ENCODE measurements around the gene SNRPF.
"Not testable (repeated sequence)": the region's sequence is repeated elsewhere in the genome, so short reads cannot be mapped to it uniquely, and the experiment has no call there.

The SNRPF gene

DNA sequence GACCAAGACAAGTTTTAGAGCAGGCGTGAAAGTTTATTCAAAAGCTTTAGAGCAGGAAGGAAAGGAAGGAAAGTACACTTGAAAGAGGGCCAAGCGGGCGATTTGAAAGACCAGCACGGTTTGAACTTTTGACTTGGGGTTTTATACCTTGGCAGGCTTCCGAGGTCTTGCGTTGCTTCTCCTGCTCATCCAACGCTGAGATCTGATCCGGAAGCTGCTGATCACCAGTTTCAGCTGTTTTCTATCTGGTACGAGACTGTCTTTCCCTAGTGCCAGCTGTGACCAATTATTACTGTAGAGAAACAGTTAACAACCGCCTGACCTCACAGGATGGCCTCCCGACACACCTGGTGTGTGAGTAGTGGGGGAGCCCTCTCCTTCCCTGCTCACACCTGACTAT is 20.6 kb upstream of the SNRPF start:
- Mint-ChIP-seq H3K4me3 (no peak overlapping the region), H3K27me3 (ENCODE audit: low read depth) (peaks cover 30% of the 10 kb centered on the region), H3K4me1 (ENCODE audit: low read depth) (no peaks in the 10 kb centered on the region), H3K9me3 (no peaks in the 10 kb centered on the region), H3K27ac (no peak overlapping the region), H3K36me3 (ENCODE audit: low read depth) (no peaks in the 10 kb centered on the region)
- no peak for DNase-seq (ENCODE audit: low spot score)

DNA sequence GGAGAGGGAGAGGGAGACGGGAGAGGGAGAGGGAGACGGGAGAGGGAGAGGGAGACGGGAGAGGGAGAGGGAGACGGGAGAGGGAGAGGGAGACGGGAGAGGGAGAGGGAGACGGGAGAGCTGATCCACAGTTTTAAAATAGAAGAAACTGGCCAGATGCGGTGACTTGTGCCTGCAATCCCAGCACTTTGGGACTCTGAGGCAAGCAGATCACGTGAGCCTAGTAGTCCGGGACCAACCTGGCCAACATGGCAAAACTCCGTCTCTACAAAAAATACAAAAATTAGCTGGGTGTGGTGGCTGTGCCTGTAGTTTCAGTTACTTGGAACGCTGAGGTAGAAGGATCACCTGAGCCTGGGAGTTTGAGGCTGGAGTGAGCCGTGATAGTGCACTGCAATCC is 16.3 kb upstream of the SNRPF start:
- not testable (repeated sequence) for DNase-seq (ENCODE audit: low spot score); H3K9me3 Mint-ChIP-seq; H3K4me1 Mint-ChIP-seq (ENCODE audit: low read depth); H3K36me3 Mint-ChIP-seq (ENCODE audit: low read depth); H3K4me3 Mint-ChIP-seq; H3K27ac Mint-ChIP-seq
- H3K27me3 Mint-ChIP-seq (ENCODE audit: low read depth) = peaks cover 26% of the 10 kb centered on the region

DNA sequence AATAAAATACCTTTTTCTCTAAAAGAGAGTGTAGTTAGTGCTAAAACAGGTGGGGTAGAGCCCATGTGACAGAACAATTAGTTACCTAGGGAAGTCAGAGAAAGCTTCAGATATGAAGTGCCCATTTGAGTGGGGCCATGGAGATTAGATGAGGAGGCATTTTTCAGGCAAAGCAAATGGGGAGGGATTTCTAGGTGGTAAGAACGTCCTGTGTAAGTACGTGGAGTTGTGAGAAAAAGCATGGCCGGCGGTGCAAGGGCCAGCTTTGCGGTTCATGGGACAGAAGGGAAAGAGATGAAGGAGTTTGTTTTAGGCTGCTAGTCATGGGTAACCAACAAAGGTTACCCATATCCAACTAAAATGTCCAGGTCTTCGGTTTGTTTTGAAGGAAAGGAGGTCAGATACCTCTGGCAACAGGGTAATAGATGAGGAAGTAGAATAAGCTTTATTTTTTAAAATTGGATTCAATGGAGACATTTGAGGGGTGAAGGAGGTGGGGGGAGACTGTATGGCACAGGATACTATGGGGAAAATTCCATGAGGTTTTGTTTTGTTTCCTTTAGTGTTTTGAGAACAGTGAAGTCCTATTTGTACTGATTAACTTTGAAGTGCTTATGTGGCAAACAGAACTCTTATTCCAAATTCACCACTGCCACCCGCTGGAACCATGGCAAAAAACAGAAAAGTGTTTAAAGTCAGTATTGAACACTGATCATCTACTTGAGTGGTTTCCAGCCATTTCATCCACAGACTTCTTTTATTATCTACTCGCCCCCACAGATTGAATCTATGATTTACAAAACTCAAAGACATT is 10.0 kb upstream of the SNRPF start:
- Mint-ChIP-seq H3K36me3 (ENCODE audit: low read depth) (no peaks in the 10 kb centered on the region), H3K27ac (no peak overlapping the region), H3K4me3 (no peak overlapping the region), H3K27me3 (ENCODE audit: low read depth) (peaks cover 23% of the 10 kb centered on the region), H3K4me1 (ENCODE audit: low read depth) (peaks cover 6% of the 10 kb centered on the region), H3K9me3 (no peaks in the 10 kb centered on the region)
- DNase-seq (ENCODE audit: low spot score) = no peak

DNA sequence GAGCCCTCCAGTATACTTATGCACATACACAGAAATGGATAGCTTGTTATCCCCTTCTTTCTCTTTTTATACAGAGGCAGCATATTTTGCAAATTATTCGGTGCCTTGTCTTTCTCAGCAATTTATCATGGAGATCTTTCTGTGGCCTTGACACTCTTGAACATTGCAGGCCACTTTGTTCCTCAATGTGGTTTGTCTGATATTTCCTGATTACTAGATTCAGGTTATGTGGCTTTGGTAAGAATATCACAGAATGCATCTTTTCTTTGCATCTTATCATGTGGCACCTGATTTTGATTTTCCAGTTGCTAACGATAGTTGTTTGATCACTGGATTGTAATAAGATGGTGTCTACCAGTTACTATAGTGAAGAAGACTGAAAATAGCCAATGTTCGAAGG is 7.1 kb upstream of the SNRPF start:
- Mint-ChIP-seq H3K9me3 (no peaks in the 10 kb centered on the region), H3K4me1 (ENCODE audit: low read depth) (peaks cover 11% of the 10 kb centered on the region), H3K27ac (no peak overlapping the region), H3K4me3 (no peak overlapping the region), H3K36me3 (ENCODE audit: low read depth) (no peaks in the 10 kb centered on the region), H3K27me3 (ENCODE audit: low read depth) (peaks cover 22% of the 10 kb centered on the region)
- DNase-seq (ENCODE audit: low spot score) = no peak

DNA sequence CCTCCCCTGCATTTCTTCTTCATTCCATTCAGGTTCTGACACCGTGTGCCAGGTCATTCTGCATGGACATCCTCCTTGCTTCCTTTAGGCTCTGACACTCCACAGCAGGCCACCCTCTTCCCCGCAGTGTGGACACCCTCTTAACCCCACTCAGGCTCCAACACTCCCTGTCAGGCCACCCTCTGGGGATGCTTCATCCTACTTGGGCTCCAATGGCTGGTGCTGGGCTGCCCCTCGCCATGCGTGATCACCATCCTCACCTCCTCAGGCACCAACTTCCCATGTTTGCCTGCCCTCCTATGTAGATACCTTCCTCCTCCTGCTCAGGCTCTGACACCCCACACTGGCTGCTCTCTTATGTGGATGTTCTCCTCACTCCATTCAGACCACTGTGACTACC is 6.6 kb upstream of the SNRPF start:
- Mint-ChIP-seq H3K27ac (no peak overlapping the region), H3K27me3 (ENCODE audit: low read depth) (peaks cover 20% of the 10 kb centered on the region), H3K4me1 (ENCODE audit: low read depth) (peaks cover 11% of the 10 kb centered on the region), H3K4me3 (no peak overlapping the region), H3K9me3 (no peaks in the 10 kb centered on the region), H3K36me3 (ENCODE audit: low read depth) (no peaks in the 10 kb centered on the region)
- DNase-seq (ENCODE audit: low spot score) = no peak

DNA sequence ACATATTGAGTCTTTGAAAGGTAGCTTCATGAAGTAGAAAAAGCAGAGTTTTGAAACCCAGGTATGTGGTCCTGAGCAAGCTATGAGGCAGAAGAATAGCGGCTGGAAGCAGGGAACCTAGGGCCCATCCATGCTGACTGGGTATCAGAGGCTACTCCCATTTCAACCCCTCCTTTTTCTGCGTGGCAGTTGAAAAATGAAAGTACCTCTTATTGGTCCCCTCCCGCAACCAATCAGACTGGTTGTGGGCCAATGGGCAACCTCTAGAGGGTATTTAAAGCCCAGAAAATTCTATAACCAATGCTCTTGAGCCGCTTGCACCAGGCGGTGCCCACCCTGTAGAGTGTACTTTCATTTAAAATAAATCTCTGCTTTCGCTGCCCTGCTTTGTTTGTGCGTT is 1.6 kb upstream of the SNRPF start:
- H3K27me3 Mint-ChIP-seq (ENCODE audit: low read depth) = peaks cover 9% of the 10 kb centered on the region
- no peak for DNase-seq (ENCODE audit: low spot score)
- peaks cover 19% of the 10 kb centered on the region for H3K4me1 Mint-ChIP-seq (ENCODE audit: low read depth)
- H3K4me3 Mint-ChIP-seq = no peak overlapping the region
- H3K27ac Mint-ChIP-seq = no peak overlapping the region
- H3K36me3 Mint-ChIP-seq (ENCODE audit: low read depth) = peaks cover 17% of the 10 kb centered on the region
- H3K9me3 Mint-ChIP-seq = peaks cover 3% of the 10 kb centered on the region

DNA sequence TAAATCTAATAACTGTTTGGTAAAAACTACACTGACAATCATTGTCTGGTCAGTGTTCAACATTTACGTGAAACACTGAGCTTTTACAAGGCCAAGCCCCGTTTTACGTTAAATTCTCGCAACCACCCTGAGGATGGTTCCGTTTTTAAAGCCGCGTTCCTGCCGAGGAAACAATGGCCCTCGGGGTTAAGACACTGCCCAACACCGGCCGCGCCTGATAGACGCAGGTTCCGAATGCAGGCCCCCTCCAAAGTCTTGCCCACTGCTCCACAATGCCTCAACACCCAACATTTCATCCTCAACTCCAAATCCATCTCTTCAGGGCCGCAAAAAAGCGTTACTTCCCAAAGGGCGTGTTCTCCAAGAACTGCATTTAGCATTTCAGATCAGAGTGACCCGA is 953 bp upstream of the SNRPF start:
- Mint-ChIP-seq H3K4me1 (ENCODE audit: low read depth) (peaks cover 20% of the 10 kb centered on the region), H3K27ac (no peak overlapping the region), H3K36me3 (ENCODE audit: low read depth) (peaks cover 22% of the 10 kb centered on the region), H3K9me3 (peaks cover 3% of the 10 kb centered on the region), H3K4me3 (no peak overlapping the region), H3K27me3 (ENCODE audit: low read depth) (peaks cover 9% of the 10 kb centered on the region)
- no peak for DNase-seq (ENCODE audit: low spot score)

- Mint-ChIP-seq H3K27ac (no peak overlapping the region), H3K4me3 (no peak overlapping the region), H3K27me3 (ENCODE audit: low read depth) (peaks cover 7% of the 10 kb centered on the region), H3K9me3 (peaks cover 3% of the 10 kb centered on the region), H3K36me3 (ENCODE audit: low read depth) (peaks cover 34% of the 10 kb centered on the region), H3K4me1 (ENCODE audit: low read depth) (peaks cover 25% of the 10 kb centered on the region)
- peak; percentile 23 for DNase-seq (ENCODE audit: low spot score)
These were observed 628 bp downstream of the SNRPF start for GRCh38 chr12:95859344-95859816.

DNA sequence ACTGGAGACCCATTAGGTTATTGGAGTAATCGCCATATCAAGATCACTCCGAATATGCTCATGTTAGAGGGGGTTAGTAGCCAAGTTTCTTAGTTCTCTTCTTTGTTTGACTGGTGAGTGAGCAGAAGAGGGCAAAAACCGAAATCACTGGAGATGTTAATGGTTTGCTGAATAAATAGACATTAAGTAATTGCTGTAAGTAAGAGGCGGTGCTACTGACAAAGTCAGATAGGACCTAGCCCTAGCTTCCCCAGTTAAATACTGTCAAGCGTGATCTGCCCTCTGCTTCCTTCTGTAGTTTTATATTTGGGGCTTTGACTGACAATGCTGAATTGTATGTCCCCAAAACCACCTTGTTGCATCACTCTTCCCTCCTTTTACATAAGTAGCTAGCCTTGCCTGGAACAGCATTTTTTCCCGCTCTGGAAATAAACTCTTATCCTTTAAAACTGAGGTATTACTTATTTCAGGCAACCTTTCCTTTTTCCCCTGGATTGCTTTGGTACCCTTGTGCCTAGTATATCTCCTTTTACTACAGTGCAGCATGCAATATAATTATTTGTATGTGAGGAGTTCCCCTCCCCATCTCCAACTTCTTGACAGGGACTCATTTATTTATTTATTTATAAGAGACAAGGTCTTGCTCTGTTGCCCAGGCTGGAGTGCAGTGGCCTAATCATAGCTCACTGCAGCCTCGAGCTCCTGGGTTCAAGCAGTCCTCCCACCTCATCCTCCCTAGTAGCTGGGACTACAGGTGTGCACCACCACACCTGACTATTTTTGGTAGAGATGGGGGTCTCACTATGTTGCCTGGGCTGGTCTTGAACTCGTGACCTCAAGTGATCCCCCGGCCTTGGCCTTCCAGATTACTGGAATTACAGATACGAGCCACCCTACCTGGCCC is 1.4 kb downstream of the SNRPF start:
- Mint-ChIP-seq H3K27ac (no peak overlapping the region), H3K9me3 (peaks cover 3% of the 10 kb centered on the region), H3K36me3 (ENCODE audit: low read depth) (peaks cover 34% of the 10 kb centered on the region), H3K4me3 (peak overlapping the region; percentile 53), H3K27me3 (ENCODE audit: low read depth) (peaks cover 2% of the 10 kb centered on the region), H3K4me1 (ENCODE audit: low read depth) (peaks cover 25% of the 10 kb centered on the region)
- no peak for DNase-seq (ENCODE audit: low spot score)

DNA sequence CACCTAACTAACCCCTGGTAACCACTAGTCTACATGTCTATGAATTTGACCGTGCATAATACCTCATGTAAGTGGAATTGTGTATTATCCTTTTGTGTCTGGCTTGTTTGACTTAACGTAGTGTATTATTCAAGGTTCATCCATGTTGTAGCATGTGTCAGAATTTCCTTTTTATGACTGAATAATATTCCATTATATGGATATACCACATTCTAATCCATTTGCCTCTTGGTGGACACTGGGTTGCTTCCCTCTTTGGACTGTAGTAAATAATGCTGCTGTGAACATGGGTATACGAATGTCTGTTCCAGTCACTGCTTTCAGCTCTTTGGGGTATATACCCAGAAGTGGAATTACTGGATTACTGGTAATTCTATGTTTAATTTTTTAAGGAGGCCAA is 3.3 kb downstream of the SNRPF start:
- Mint-ChIP-seq H3K27ac (no peak overlapping the region), H3K9me3 (peaks cover 3% of the 10 kb centered on the region), H3K4me1 (ENCODE audit: low read depth) (peaks cover 25% of the 10 kb centered on the region), H3K36me3 (ENCODE audit: low read depth) (peaks cover 40% of the 10 kb centered on the region), H3K4me3 (no peak overlapping the region), H3K27me3 (ENCODE audit: low read depth) (no peaks in the 10 kb centered on the region)
- DNase-seq (ENCODE audit: low spot score) = no peak

DNA sequence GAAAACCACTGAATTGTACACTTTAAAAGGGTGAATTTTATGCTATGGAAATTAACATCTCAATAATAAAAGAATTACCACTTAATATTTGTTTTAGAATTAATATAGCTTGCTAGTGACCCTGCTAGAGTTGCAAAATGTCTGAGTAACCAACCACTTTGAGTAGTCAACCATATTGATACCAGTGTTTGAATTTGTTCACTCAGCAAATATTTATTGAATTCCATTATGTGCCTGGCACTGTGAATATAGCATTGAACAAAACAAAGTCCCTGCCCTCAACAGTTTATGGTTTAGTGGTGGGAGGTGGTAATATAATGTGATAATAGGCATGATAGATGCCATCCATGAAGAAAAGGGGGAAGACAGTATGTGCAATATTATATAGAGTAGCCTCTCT is 4.6 kb downstream of the SNRPF start:
- H3K4me3 Mint-ChIP-seq = no peak overlapping the region
- no peak overlapping the region for H3K27ac Mint-ChIP-seq
- H3K9me3 Mint-ChIP-seq = peaks cover 3% of the 10 kb centered on the region
- peaks cover 46% of the 10 kb centered on the region for H3K36me3 Mint-ChIP-seq (ENCODE audit: low read depth)
- H3K4me1 Mint-ChIP-seq (ENCODE audit: low read depth) = peaks cover 20% of the 10 kb centered on the region
- H3K27me3 Mint-ChIP-seq (ENCODE audit: low read depth) = no peaks in the 10 kb centered on the region
- no peak for DNase-seq (ENCODE audit: low spot score)

GRCh38 chr12:95870897-95871296 is 12.1 kb downstream of the SNRPF start:
- no peak overlapping the region for H3K4me3 Mint-ChIP-seq
- no peaks in the 10 kb centered on the region for H3K4me1 Mint-ChIP-seq (ENCODE audit: low read depth)
- no peaks in the 10 kb centered on the region for H3K9me3 Mint-ChIP-seq
- H3K27me3 Mint-ChIP-seq (ENCODE audit: low read depth) = no peaks in the 10 kb centered on the region
- peaks cover 23% of the 10 kb centered on the region for H3K36me3 Mint-ChIP-seq (ENCODE audit: low read depth)
- H3K27ac Mint-ChIP-seq = no peak overlapping the region
- DNase-seq (ENCODE audit: low spot score) = no peak

GRCh38 chr12:95874452-95874851 is 15.7 kb downstream of the SNRPF start:
- Mint-ChIP-seq H3K9me3 (no peaks in the 10 kb centered on the region), H3K4me1 (ENCODE audit: low read depth) (no peaks in the 10 kb centered on the region), H3K36me3 (ENCODE audit: low read depth) (peaks cover 10% of the 10 kb centered on the region), H3K4me3 (no peak overlapping the region), H3K27ac (no peak overlapping the region), H3K27me3 (ENCODE audit: low read depth) (no peaks in the 10 kb centered on the region)
- no peak for DNase-seq (ENCODE audit: low spot score)

DNA sequence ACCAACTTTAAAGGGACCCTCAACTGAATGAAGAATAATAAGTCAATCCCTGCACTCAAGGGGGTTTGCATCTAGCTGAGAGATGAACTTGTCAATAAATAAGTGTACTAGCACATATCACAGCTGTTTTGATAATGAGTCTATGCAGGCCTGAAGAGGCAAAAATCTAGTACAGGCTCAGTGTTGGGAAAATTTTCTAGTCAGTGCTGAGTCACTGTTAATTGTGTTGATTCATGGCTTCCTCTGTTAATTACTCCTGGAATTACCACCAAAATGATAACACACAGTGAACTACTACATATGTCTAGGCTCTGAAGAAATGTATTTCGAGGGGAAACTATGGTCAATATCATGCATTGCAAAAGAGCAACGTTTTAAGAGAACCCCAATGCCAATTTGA is 18.9 kb downstream of the SNRPF start:
- H3K9me3 Mint-ChIP-seq = no peaks in the 10 kb centered on the region
- H3K4me3 Mint-ChIP-seq = no peak overlapping the region
- no peaks in the 10 kb centered on the region for H3K27me3 Mint-ChIP-seq (ENCODE audit: low read depth)
- peaks cover 2% of the 10 kb centered on the region for H3K36me3 Mint-ChIP-seq (ENCODE audit: low read depth)
- DNase-seq (ENCODE audit: low spot score) = no peak
- H3K4me1 Mint-ChIP-seq (ENCODE audit: low read depth) = no peaks in the 10 kb centered on the region
- no peak overlapping the region for H3K27ac Mint-ChIP-seq

Data from T-helper 2 cell treated with Interferon-gamma antibody and Interleukin-4, amounts not matched to agents 5 μg/mL and 100 μg/mL, for 36 hours (primary cell).